Measurements from ENCODE around the gene DLL4. TPM values are rescaled to one million over a fixed set of nuclear protein-coding genes. Genes with fewer than 3 reads are reported as not detected.
"Not testable (repeated sequence)": the region's sequence is repeated elsewhere in the genome, so short reads cannot be mapped to it uniquely, and the experiment has no call there.

DLL4 gene
- polyA plus RNA-seq, 4 donors, result 6.9 to 8.4 (median 8.0) TPM

DNA sequence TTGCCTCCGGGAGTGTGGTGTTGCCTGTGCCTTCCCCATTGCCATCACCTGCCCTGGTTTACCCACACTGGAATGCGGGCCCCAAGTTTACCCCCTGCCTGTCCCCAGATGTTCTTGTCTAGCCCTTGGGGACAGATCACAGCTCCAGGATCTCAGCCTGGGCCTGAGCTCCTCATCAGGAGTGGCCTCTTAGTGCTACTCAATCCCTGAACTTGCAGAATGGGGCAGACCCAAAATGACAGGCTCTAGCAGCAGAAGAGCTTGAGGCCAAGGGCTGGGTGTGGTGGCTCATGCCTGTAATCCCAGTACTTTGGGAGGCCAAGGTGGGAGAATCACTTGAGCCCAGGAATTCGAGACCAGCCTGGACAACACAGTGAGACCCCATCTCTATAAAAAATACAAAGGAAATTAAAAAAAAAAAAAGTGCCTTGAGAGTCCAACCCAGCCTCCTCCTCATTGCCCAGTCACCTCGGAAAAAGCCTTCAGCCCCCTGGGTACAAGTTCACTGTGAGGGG lies 28.0 kb downstream of the DLL4 start:
- no peak for DNase-seq (ENCODE audit: low read depth in 4 of 4, low spot score in 2 of 4)

DNA sequence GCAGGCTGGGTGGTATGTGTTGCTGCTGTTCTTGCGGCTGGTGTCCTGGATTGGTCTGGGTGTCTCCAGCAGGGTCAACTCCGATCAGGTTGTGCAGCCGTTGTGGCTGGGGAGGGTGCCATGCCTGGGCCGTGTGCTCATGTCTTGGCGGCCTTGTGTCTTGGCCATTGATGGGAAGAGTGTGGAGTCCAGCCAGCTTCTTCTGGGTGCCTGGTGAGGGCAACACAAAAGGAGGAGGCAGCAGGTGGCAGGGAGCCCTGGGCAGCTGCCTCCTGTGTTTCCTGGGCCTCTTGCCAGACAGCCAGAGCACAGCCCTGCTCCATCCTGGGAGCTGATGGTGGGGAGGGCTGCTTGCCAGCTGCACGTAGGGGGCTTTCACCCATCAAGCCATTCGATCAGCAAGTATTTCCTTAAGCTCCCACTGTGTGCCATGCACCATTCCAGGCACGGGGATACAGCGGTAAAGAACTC lies 28.5 kb downstream of the DLL4 start:
- DNase-seq (ENCODE audit: low read depth in 4 of 4, low spot score in 2 of 4), result no peak

GRCh38 chr15:40958146-40958545 lies 29.0 kb downstream of the DLL4 start:
- DNase-seq (ENCODE audit: low read depth in 4 of 4, low spot score in 2 of 4), result no peak

DNA sequence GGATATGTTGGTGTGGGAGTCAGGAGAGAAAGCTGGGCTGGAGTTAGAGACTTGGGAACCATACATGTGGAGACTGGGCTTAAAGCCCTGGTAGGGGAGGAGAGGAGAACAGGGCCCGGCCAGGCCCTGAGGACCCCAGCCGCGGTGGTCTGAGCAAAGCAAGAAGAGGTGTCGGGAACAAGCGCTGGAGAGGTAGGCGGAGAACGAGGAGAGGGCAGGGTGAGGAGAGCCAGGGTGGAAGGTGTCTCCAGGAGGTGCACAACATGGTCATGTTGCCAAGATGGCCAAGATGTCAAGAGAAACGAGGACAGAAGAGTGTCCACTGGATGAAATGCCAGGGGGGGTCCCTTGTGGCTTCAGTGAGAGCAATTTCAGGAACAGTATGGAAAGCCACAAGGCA lies 29.6 kb downstream of the DLL4 start:
- no peak for DNase-seq (ENCODE audit: low read depth in 4 of 4, low spot score in 2 of 4)

- DNase-seq (ENCODE audit: low read depth in 4 of 4, low spot score in 2 of 4), result peak in 1 of 4 donors; percentile 66
Measured at GRCh38 chr15:40959331-40960141, 30.4 kb downstream of the DLL4 start.

- no peak for DNase-seq (ENCODE audit: low read depth in 4 of 4, low spot score in 2 of 4)
Measured at GRCh38 chr15:40960151-40960885, 31.2 kb downstream of the DLL4 start.

DNA sequence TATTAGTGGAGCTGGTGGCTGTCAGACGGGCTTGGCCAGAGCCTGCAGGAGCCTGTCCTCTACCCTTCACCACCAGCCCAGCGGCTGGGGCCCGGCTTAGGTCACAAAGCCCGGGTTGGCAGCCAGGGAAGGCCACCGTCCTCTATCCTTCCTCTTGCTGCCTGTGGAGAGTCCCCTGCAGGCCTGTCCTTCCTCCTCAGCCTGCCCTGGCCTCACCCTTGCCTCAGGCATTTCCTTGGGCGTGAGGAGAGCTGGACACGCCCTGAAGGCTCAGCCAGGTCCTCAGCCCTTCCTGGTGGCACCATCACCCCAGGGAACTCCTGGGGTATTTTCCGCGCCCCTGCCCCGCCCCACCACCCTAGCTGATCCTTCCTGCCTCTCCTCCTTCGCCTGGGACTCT lies 31.8 kb downstream of the DLL4 start:
- no peak for DNase-seq (ENCODE audit: low read depth in 4 of 4, low spot score in 2 of 4)

DNA sequence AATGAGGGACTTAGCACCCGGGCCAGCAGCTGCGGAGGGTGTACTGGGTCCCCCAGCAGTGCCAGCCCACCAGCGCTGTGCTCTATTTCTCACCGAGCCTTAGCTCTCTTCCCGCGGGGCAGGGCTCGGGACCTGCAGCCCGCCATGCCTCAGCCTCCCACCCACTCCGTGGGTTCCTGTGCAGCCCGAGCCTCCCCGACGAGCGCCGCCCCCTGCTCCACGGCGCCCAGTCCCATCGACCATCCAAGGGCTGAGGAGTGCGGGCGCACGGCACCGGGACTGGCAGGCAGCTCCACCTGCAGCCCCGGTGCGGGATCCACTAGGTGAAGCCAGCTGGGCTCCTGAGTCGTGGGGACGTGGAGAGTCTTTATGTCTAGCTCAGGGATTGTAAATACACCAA lies 32.6 kb downstream of the DLL4 start:
- DNase-seq (ENCODE audit: low read depth in 4 of 4, low spot score in 2 of 4), result not testable (repeated sequence)

GRCh38 chr15:40962317-40962716 lies 33.2 kb downstream of the DLL4 start:
- DNase-seq (ENCODE audit: low read depth in 4 of 4, low spot score in 2 of 4), result not testable (repeated sequence)

DNA sequence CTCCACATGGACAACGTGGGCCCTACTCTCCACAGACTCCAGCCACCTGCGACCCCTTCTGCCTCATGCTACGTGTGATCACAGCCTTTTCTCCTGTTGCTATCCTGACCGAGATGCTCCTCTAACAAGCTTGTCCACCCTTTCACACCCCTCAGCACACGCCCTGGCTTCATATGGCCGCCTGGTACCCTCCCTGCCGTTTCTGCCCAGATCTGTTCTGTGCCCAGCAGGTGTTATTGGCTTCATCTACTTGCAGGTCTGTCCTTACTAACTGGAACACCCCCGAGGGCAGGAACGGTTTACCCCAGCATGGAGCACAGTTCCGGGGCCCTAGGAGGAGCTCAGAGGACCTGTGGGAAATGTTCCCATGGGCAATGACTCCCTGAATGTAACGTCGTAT lies 34.1 kb downstream of the DLL4 start:
- DNase-seq (ENCODE audit: low read depth in 4 of 4, low spot score in 2 of 4), result no peak

DNA sequence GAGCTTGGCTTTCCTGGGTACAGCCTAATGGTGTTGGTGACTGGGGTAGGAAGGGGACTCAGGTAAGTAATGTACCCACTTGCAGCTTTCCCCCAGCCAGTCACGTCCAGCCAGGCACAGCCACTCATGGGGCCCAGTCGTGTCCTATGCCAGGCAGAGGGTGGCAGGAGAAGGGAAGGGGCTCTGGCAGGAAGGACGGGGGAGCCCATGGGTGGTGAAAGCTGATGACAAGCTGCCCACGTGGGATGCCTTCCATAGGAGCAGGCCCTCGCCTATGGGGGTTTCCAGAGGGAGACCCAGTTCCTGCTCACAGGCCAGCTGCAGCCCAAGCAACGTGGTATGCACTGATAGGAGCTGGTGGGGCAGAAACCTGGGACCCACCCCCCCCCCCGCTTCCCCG lies 34.9 kb downstream of the DLL4 start:
- no peak for DNase-seq (ENCODE audit: low read depth in 4 of 4, low spot score in 2 of 4)

GRCh38 chr15:40964634-40965033 lies 35.5 kb downstream of the DLL4 start:
- no peak for DNase-seq (ENCODE audit: low read depth in 4 of 4, low spot score in 2 of 4)

DNA sequence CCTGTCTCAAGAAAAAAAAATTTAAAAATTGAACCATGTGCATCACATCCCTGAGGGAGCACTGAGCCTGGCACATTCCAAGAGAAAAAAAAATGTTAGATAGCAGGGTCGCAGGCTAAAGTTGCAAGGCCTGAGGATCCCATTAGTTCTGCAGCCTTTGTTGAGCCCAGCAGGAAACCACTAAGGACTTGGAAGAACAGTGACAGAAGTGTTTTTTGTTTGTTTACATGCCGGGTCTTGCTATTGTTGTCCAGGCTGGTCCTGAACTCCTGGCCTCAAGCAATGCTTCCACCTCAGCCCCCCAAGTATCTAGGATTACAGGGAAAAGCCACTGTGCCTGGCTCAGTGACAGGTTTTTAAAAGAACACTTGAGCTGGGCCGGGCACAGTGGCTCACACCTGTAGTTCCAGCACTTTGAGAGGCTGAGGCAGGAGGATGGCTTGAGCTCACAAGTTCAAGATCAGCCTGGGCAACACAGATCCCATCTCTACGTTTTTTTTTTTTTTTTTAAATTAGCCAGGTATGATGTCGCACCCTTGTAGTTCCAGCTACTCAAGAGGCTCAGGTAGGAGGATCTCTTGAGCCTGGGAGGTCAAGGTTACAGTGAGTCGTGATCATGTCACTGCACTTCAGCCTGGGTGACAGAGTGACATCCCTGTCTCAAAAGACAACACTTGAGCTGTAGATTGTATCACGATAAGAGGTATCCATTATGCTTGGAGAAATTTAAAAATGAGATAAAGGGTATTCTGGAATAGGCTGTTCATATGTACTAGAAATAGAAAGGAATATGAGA lies 39.3 kb downstream of the DLL4 start:
- no peak for DNase-seq (ENCODE audit: low read depth in 4 of 4, low spot score in 2 of 4)

- DNase-seq (ENCODE audit: low read depth in 4 of 4, low spot score in 2 of 4), result no peak
Measured at GRCh38 chr15:40969363-40969762, 40.2 kb downstream of the DLL4 start.

- DNase-seq (ENCODE audit: low read depth in 4 of 4, low spot score in 2 of 4), result no peak
Measured at GRCh38 chr15:40974879-40975278, 45.7 kb downstream of the DLL4 start.

DNA sequence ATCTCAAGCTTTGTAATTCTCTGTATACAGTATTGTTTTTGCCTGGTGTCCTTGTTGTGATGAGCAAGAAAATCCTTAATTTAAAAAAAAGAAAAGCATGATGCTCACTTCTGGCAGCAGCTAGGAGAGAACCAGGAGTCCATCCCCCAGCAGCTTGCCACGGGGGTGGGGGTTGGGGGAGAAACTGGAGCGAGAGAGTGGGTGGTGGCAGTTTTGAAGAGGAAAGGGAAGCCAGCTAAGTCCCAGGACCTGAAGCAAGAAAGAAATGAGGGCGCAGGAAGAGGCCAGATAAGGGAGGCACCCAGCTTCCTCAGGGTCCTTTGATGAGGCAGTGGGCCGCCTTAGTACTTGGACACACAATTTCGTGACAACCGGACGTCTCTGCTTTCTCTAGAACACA lies 47.7 kb downstream of the DLL4 start:
- no peak for DNase-seq (ENCODE audit: low read depth in 4 of 4, low spot score in 2 of 4)

DNA sequence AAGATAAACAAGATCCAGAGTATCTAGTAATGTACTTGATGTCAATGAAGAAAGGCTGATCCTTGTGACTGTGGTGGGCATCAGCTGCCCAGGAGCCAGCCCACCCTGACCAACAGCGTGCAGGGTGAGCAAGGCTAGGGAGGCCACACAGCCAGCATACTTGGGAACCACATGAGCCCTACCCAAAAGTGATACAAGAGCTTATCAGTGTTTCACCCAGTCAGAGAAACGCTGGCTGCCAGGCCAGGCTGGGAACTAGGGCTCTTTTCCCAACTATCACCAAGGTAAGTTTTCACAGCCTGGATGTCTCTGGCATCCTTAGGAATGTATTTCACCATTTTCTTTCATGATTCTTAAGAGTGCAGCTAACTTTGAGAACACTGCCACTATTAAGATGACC lies 49.0 kb downstream of the DLL4 start:
- DNase-seq (ENCODE audit: low read depth in 4 of 4, low spot score in 2 of 4), result no peak

GRCh38 chr15:40978562-40978961 lies 49.4 kb downstream of the DLL4 start:
- DNase-seq (ENCODE audit: low read depth in 4 of 4, low spot score in 2 of 4), result no peak

DNA sequence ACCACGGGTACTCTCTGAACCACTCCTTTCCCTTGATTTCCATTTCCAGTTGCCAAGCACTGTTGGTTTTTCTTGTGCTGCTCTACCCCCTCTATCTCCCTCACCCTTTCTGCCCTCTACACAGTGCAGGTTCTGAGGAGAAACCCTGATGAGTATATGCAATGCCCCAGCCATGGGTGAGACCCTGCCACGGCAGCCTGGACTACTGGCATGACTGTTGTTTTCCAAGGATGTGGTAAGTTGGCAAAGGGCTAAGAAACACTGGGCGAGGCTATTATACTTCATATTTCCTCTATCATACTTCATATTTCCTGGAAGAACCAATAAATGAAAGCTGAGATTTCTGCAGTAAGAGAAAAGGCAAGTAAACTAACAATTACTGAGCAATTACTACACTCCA lies 52.0 kb downstream of the DLL4 start:
- no peak for DNase-seq (ENCODE audit: low read depth in 4 of 4, low spot score in 2 of 4)

GRCh38 chr15:40982855-40983254 lies 53.7 kb downstream of the DLL4 start:
- no peak for DNase-seq (ENCODE audit: low read depth in 4 of 4, low spot score in 2 of 4)

DNA sequence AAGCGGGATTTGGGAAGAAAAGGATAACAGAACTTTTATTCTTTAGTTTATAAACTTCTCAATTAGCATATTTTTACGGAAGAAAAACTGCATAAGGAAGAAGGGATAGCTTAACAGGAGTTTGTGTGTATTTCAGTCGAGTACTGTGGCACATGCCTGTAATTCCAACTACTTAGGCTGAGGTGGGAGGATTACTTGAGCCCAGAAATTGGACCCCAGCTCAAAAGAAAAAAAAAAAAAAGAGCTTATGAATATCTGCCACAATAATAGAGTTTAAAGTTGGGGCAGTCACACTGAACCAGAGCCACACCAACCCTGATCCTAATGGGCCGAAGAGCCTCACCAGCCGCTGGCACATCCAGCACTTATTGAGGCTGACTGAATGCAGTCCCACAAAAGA lies 55.3 kb downstream of the DLL4 start:
- DNase-seq (ENCODE audit: low read depth in 4 of 4, low spot score in 2 of 4), result no peak
